ENCODE results near the gene CPB2.

CPB2 gene

DNA sequence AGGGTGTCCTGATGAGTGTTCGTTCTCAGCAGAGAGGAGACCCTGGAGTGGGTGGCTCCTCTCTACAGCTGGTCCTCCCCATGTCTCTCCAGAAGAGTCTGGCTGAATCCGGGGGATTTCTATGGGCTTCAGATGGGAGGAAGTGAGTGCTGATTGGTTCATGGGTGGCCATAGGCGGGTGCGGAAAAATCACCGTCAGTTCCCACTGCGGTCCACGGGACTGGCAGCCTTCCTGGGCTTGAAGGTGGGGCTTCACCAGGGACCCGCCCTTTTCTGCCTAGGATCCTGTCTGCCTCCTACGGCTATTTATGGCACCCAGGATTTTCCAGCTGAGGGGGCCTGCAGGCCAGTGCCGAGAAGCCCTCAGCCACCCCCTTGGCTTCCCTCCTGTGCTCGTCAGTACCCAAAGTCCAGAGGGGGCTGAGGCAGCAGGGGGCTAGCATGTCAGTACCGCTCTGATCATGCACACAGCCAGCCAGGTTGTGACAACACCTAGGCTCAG is 18.4 kb downstream of the CPB2 start:
- Histone ChIP-seq H3K4me3 (ENCODE audit: low read length, poor library complexity, severe bottlenecking) (no peak overlapping the region), H3K9ac (ENCODE audit: low read depth, low read length, poor library complexity, severe bottlenecking) (no peak overlapping the region), H4K20me1 (ENCODE audit: insufficient read depth, low read length, poor library complexity, severe bottlenecking) (no peaks in the 10 kb centered on the region), H2AFZ (ENCODE audit: low read length) (no peak overlapping the region), H3K79me2 (ENCODE audit: insufficient read depth, low read length) (no peaks in the 10 kb centered on the region), H3K4me1 (ENCODE audit: insufficient read depth, low read length, poor library complexity, severe bottlenecking) (peaks cover 59% of the 10 kb centered on the region), H3K9me3 (ENCODE audit: insufficient read depth, low read depth, low read length) (no peaks in the 10 kb centered on the region), H3K27me3 (ENCODE audit: insufficient read depth, low read length, poor library complexity, severe bottlenecking) (no peaks in the 10 kb centered on the region), H3K36me3 (ENCODE audit: insufficient read depth, low read length) (no peaks in the 10 kb centered on the region), H3F3A (ENCODE audit: low read depth) (no peaks in the 10 kb centered on the region; the same call in 1 of the 2 replicates), H3K9me2 (replicated peaks; ENCODE audit: low read depth, low read length) (no peaks in the 10 kb centered on the region), H3K4me2 (ENCODE audit: low read depth, low read length, poor library complexity, severe bottlenecking) (no peak overlapping the region)
- TF ChIP-seq, protein P1, sequence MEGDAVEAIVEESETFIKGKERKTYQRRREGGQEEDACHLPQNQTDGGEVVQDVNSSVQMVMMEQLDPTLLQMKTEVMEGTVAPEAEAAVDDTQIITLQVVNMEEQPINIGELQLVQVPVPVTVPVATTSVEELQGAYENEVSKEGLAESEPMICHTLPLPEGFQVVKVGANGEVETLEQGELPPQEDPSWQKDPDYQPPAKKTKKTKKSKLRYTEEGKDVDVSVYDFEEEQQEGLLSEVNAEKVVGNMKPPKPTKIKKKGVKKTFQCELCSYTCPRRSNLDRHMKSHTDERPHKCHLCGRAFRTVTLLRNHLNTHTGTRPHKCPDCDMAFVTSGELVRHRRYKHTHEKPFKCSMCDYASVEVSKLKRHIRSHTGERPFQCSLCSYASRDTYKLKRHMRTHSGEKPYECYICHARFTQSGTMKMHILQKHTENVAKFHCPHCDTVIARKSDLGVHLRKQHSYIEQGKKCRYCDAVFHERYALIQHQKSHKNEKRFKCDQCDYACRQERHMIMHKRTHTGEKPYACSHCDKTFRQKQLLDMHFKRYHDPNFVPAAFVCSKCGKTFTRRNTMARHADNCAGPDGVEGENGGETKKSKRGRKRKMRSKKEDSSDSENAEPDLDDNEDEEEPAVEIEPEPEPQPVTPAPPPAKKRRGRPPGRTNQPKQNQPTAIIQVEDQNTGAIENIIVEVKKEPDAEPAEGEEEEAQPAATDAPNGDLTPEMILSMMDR (conservative IDR thresholded peaks at IDR 0.05; ENCODE audit: low read length), result no peak
- TF ChIP-seq EZH2phosphoT487 (IDR thresholded peaks at IDR 0.05; ENCODE audit: borderline replicate concordance), result no peak

DNA sequence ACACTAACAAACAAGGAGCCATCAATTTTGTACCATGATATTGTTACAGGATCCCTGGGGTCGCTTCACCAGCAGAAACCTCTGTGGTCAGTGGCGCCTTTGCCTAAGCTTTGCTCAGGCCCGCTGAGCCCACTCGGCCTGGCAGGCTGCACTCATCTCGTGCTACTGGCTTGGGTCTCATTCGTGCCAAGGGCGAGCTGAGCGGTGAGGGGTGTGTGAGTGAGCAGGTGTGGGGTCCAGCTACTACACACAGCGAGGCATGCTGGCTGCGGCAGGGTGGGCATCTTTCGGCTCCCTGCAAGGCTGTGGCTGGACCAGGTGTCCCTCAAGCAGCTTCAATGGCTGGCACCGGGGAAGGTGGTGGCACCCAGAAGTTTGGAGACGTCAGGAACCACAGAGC is 19.1 kb downstream of the CPB2 start:
- TF ChIP-seq EZH2phosphoT487 (IDR thresholded peaks at IDR 0.05; ENCODE audit: borderline replicate concordance), result no peak
- TF ChIP-seq, protein P1 (conservative IDR thresholded peaks at IDR 0.05; ENCODE audit: low read length), result no peak
- Histone ChIP-seq H3K27me3 (ENCODE audit: insufficient read depth, low read length, poor library complexity, severe bottlenecking) (no peaks in the 10 kb centered on the region), H3K4me2 (ENCODE audit: low read depth, low read length, poor library complexity, severe bottlenecking) (no peak overlapping the region), H3K4me3 (ENCODE audit: low read length, poor library complexity, severe bottlenecking) (no peak overlapping the region), H4K20me1 (ENCODE audit: insufficient read depth, low read length, poor library complexity, severe bottlenecking) (no peaks in the 10 kb centered on the region), H3K9ac (ENCODE audit: low read depth, low read length, poor library complexity, severe bottlenecking) (no peak overlapping the region), H3K9me2 (replicated peaks; ENCODE audit: low read depth, low read length) (no peaks in the 10 kb centered on the region), H3F3A (ENCODE audit: low read depth) (peaks cover 2% of the 10 kb centered on the region; the same call in 1 of the 2 replicates), H3K36me3 (ENCODE audit: insufficient read depth, low read length) (no peaks in the 10 kb centered on the region), H2AFZ (ENCODE audit: low read length) (no peak overlapping the region), H3K9me3 (ENCODE audit: insufficient read depth, low read depth, low read length) (no peaks in the 10 kb centered on the region), H3K79me2 (ENCODE audit: insufficient read depth, low read length) (no peaks in the 10 kb centered on the region), H3K4me1 (ENCODE audit: insufficient read depth, low read length, poor library complexity, severe bottlenecking) (peaks cover 63% of the 10 kb centered on the region)

DNA sequence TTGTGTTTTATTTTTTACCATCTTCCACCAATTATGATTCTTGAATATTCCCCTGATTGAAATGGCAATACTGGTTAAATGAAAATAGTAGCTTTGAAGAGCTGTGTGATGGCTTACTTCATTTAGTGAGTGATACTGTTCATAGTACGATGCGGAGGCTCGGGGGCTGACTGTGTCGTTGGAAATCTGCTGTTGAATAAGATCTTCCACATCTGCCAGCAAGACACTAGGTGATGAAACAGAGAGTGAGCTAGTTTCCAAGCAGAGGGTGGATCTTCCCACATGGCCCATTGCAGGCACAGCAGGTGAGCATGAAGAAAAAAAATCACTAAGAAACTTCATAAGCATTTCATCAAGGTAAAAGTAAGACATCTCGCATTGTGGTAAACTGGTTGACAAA is 22.5 kb downstream of the CPB2 start:
- Histone ChIP-seq H3F3A (ENCODE audit: low read depth) (peaks cover 13% of the 10 kb centered on the region), H3K9me2 (replicated peaks; ENCODE audit: low read depth, low read length) (no peaks in the 10 kb centered on the region), H3K79me2 (ENCODE audit: insufficient read depth, low read length) (no peaks in the 10 kb centered on the region), H3K4me2 (ENCODE audit: low read depth, low read length, poor library complexity, severe bottlenecking) (no peak overlapping the region), H3K27me3 (ENCODE audit: insufficient read depth, low read length, poor library complexity, severe bottlenecking) (no peaks in the 10 kb centered on the region), H3K4me1 (ENCODE audit: insufficient read depth, low read length, poor library complexity, severe bottlenecking) (peaks cover 69% of the 10 kb centered on the region), H3K9me3 (ENCODE audit: insufficient read depth, low read depth, low read length) (no peaks in the 10 kb centered on the region), H3K9ac (ENCODE audit: low read depth, low read length, poor library complexity, severe bottlenecking) (no peak overlapping the region), H2AFZ (ENCODE audit: low read length) (no peak overlapping the region), H4K20me1 (ENCODE audit: insufficient read depth, low read length, poor library complexity, severe bottlenecking) (no peaks in the 10 kb centered on the region), H3K4me3 (ENCODE audit: low read length, poor library complexity, severe bottlenecking) (no peak overlapping the region), H3K36me3 (ENCODE audit: insufficient read depth, low read length) (no peaks in the 10 kb centered on the region)
- no peak for TF ChIP-seq EZH2phosphoT487 (IDR thresholded peaks at IDR 0.05; ENCODE audit: borderline replicate concordance)
- TF ChIP-seq, protein P1 (conservative IDR thresholded peaks at IDR 0.05; ENCODE audit: low read length), result no peak

Data from Loucy (cell line).